Stimulated activated CD4-positive, alpha-beta T cell treated with anti-CD3 and anti-CD28 coated beads, Interleukin-4, amount 100 ng/mL, for 1 hour (primary cell): Measurements from ENCODE around the gene ZDHHC13.

Source experiments
- DNase-seq: peaks from one replicate; pipeline ENCODE4 v3.0.0-alpha.2; 2020

Gene ZDHHC13

GRCh38 chr11:19116971-19117759 lies at the start of gene ZDHHC13:
Gene ZDHHC13, plus strand, starts transcription at chr11:19117168. Its CDS starts 82 bp downstream, at chr11:19117250.
- peak; percentile 96 for DNase-seq

DNA sequence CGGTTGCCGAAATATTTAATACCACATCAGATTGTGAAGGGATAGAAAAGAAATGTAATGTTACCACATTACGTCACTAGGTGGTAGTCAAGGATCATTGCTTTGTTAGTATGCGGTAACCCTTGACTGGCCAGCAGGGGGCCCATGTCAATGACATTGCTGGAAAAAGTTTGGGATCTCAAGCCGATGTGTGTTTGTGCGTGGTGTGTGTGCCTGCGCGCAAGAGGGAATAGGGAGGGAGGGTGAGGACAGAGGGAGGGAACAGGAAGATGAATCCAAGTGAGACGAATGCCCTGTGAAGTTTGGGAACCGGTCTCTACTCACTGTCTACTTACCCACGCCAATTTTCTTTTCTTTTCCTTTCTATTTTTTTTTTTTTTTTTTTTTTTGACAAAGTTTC lies 45.7 kb upstream of the ZDHHC13 start:
- peak; percentile 54 for DNase-seq

- no peak for DNase-seq
Measured at GRCh38 chr11:19072464-19072863, 44.5 kb upstream of the ZDHHC13 start.

GRCh38 chr11:19073454-19074415 lies 43.2 kb upstream of the ZDHHC13 start:
- no peak for DNase-seq

DNA sequence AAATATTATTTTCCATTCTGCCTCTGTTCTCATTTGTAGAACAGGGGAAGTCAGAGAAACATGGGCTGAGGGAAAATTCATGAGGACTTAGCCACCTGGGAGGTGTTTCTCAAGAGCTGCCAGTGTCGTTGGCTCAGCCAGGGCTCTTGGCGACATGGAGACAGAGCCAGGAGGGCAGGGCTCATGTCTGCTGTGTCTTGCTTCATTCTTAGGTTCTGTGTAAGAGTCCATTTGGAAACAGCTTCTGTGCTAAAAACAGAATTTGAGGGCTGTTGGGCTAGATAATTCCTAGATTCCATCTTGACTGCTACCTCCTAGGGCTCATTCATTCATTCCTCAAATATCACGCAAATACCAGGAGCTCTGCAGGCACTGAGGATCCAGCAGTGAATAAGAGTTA lies 41.3 kb upstream of the ZDHHC13 start:
- no peak for DNase-seq

- peak; percentile 56 for DNase-seq
Measured at GRCh38 chr11:19076744-19077589, 40.0 kb upstream of the ZDHHC13 start.

DNA sequence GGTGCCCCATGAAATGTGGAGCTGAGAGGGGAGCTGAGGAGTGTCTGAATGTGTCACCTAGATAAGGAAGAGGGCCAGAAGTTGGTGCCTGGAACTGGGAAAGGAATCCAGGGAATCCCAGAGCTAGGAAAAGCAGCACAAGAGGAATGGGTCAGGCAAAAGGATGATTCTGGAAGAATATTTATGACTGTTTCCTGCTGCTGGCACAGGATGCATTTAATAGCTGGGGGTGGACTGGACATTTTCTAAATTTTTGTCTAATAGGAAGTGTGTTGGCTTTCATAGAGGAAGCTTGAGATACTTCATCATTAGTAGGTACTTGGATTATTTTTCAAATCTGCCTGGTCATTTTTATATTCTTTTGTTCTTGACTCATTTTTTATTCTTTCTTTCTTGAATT lies 39.0 kb upstream of the ZDHHC13 start:
- no peak for DNase-seq

DNA sequence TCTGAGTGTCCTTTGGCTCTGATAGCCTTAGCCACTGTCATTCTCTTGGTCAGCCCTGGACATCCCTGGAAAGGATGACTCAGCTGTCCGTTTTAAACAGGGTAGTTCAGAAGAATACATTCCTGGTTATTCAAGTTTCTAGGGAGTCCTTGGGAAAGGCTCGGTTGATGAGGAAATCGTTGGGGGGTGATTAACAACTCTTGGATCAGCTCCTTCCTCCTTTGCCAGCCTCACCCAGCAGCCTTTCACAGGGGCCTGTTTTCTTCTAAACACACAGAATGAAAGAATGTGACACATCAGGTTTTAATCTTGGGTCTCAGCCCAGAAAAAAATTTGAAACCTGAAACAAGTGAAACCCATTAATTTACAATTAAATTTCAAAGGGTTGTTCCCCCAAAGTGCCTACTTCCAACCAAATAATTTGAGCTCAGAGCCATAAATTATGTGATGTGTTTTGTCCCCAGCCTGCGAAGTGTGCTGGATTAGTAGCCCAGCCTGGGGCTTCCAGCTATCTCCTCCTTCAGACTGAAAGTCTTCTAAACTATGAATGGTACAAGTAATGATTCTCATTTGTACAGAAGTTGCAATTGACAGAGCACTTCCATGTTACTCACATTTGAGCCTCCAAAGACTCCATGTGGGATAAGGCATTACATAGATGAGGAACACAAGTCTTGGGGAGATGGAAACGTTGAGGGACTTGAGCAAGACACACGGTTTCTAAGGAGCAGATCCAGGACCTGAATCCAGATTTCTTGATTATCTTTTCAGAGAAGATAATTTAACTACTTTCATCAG lies 37.1 kb upstream of the ZDHHC13 start:
- no peak for DNase-seq

DNA sequence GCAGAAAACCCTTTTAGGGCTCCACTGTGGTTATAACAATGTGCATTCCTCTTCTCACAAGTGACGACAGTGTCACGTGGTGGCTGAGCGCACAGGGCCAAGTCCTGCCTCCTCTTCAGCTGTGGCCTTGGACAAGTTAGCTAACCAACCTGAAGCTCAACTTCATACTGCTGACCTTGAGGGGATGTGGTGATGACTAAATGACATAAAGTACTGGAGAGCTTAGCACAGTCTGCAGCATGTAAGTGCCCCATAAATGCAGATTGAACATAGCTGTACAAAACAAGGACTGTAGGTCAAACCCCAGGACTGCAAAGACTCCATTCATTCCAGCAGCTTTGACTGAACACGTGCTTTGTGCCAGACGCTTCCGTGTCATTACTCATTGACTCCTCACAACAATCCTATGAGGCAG lies 36.4 kb upstream of the ZDHHC13 start:
- no peak for DNase-seq

GRCh38 chr11:19083166-19083565 lies 33.8 kb upstream of the ZDHHC13 start:
- no peak for DNase-seq

DNA sequence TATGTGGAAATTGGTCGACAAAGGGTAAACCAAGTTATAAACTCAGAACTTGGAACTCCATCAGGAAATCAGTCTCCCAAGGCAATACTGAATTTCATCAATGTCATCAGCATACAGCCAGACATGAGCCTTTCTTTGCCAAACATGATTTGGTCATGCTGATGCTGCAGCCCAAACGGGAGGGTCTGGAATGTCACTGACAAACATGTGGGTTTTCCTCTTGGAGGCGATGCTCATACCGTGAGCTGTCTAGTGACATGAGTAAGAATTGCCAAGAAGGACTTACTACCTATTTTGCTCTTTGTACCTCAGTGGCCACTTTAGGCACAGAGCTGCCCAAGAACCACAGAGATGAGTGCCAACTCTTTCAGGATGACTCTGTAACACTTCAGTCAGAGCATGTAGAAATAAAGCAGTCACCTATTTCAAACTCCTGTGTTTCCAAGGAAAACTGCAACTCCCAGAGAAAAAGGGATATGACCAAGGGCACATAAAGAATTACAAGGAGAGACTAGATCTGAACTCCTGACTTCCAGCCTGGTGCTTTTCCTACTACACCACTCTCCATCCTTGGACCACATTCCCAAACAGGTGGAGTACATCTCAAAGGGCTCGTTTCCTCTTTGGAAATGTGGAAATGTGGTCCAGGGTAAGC lies 32.2 kb upstream of the ZDHHC13 start:
- no peak for DNase-seq

GRCh38 chr11:19087658-19088057 lies 29.3 kb upstream of the ZDHHC13 start:
- DNase-seq = no peak

GRCh38 chr11:19088791-19089190 lies 28.2 kb upstream of the ZDHHC13 start:
- DNase-seq = no peak

GRCh38 chr11:19089421-19089820 lies 27.5 kb upstream of the ZDHHC13 start:
- no peak for DNase-seq

DNA sequence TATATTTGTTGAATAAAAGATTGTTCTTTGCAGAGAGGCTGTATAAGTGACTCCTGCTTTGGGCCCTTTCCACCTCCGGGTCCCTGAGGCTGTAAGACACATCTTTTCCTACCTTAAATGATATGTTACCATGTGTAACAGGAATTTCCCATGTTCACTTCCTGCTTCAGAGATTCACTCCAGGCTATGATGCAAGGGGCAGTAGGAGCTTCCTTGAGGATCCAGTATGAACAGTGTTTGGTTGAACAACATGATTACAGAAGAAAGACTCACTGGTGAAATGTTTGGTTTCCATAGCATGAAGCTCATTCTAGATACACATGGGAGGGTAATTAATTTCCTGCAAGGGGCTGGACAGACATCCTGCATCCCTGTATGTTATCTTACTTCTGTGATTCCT lies 25.6 kb upstream of the ZDHHC13 start:
- DNase-seq = no peak

DNA sequence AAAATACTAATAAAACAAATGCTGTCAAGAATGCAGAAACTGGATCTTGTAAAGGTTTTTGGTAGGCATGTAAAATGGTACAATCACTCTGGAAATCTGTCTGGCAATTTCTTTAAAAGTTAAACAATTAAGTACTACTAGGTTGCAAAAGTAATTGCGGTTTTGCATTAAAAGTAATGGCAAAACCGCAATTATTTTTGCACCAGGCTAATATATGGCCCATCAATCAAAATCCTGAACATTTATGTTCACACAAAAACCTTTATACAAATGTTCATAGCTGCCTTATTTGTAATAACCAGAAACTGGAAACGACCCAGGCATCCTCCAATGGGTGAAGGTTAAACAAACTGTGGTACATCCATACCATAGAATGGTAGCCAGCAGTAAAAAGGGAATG lies 24.6 kb upstream of the ZDHHC13 start:
- DNase-seq = no peak

- DNase-seq = no peak
Measured at GRCh38 chr11:19092850-19093249, 24.1 kb upstream of the ZDHHC13 start.

GRCh38 chr11:19093976-19094375 lies 23.0 kb upstream of the ZDHHC13 start:
- no peak for DNase-seq

GRCh38 chr11:19094859-19095258 lies 22.1 kb upstream of the ZDHHC13 start:
- DNase-seq = no peak

GRCh38 chr11:19099093-19099492 lies 17.9 kb upstream of the ZDHHC13 start:
- DNase-seq = no peak

DNA sequence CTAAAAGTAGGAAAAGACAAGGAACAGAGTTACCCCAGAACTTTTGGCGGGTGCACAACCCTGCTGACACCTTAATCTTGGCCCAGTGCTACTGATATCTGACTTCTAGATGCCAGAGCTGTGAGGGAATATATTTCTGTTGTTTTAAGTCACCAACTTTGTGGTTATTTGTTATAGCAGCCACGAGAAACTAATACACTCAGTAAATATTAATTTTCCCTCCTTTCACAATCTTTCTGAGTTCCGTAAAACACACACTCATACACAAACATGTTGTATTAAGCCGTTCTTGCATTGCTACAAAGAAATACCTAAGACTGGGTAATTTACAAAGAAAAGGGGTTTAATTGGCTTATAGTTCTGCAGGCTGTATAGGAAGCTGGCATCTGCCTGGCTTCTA lies 16.1 kb upstream of the ZDHHC13 start:
- DNase-seq = no peak
